Fibroblast of peridontal ligament (primary cell): ENCODE results near the gene CCDC61.
A peak's percentile ranks its signal among the peaks of the same experiment; 100 is the strongest.

ENCODE experiments used
- DNase-seq: peaks from one replicate; pipeline ENCODE4 v3.0.0-alpha.2; 2010; ENCODE audit errors: extremely low read depth

Gene CCDC61

DNA sequence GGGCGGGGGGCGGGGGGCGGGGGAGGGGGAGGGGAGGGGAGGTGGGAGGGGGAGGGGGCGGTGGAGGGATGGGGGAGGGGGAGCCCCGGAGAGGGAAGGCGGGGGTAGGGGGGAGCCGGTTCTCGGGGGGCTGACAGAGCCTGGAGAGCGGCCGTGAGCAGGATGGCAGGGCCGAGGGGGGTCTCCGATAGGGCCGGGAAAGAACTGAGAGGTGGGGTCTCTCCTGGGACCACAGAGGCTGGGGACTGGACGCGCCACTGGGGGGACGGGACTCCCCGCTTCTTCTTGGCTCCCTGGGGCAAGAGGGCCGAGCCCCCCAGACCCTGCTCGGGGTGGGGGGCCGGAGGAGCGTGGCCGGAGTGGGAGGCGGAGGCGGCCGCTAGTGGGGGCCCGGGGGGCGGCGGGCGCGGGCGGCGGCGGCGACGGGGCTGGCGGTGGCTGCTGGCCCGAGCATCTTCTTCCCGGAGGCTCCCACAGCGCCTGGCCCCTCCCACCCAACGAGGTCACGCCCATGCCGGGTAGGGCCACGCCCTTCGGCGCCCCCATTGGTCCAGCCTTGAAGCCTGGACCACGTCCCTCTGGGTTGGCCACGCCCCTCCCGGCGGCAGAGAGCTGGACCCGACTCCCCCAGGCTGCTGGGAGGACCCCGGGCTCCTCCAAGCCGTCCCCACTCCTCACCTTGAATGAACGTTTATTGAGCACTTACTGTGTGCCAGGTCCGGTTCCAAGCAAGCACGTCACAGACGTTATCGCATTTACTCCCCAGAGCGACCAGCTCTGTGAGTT, 21.5 kb upstream of the CCDC61 start, which contains the start of gene NOVA2:
Gene NOVA2, minus strand, starts transcription at position 313 of the 786 bp plus-strand sequence. CDS start 514 bp downstream, outside the sequence.
- DNase-seq, result no peak

DNA sequence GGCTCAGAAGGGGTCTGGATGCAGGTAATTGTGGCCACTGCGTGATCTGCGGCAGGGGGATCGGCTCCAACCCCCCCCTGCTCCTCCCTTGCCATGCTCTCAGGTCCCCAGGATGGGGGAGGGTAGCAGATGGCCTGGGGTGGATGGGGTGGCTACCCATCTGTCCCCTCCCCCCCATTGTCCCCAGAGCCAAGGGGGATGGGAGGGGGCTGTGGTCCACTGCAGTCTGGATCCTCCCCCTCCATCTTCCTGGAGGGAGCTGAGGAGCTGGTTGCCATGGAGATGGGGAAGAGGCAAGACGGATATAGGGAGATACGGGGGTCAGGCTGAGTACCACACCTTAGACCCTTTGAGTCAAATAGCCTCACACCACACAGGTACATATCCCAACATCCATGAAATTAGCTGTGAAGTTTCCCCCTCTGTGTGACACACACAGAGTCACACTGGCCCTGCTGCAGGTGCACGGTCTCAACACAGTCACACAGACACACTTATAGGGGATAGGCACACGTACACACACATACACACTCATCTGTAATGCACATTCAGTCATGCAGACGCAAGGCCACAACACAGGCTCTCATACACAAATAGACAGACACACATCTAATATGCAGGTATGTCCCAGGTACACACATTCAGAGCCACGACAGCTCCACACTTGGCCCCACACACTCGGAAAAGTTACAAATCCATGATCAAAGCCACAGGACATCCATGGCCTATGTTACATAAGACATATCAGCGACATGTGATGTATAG, 19.8 kb upstream of the CCDC61 start:
- no peak for DNase-seq

- peak; percentile 3 for DNase-seq
Measured at GRCh38 chr19:45976178-45976577, 19.1 kb upstream of the CCDC61 start.

DNA sequence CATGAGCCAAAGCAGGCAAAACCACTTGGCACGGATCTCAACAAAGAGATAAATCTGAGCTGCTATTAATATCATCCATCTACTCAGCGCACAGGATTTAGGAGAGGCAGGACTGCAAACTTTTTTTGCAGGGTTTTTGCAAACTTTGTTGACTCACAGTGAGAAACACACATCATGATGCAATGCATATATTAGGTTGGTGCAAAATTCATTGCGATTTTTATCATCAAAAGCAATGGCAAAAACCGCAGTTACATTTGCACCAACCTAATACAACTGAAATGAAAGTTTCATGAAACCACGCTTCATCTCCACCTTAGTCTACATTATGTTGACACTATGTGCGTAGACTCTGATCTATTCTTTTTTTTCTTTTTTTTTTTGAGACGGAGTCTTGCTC, 17.1 kb upstream of the CCDC61 start:
- DNase-seq, result no peak

- no peak for DNase-seq
Measured at GRCh38 chr19:45981350-45981749, 13.9 kb upstream of the CCDC61 start.

DNA sequence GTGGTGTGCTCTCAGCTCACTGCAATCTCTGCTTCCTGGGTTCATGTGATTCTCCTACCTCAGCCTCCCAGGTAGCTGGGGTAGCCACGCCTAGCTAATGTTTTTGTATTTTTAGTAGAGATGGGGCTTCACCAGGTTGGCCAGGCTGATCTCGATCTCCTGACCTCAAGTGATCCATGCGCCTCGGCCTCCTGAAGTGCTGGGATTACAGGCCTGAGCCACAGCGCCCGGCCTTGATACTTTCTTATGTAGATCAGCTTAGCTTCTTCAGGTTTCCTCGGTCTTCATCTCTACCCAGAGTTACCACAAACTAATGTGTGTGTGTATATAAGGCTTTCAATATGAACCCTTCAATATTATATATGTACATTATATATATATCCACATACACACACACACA, 9.9 kb upstream of the CCDC61 start:
- DNase-seq, result no peak

GRCh38 chr19:45990113-45990728, 5.0 kb upstream of the CCDC61 start:
- no peak for DNase-seq

GRCh38 chr19:45994456-45994997, 740 bp upstream of the CCDC61 start:
- no peak for DNase-seq

DNA sequence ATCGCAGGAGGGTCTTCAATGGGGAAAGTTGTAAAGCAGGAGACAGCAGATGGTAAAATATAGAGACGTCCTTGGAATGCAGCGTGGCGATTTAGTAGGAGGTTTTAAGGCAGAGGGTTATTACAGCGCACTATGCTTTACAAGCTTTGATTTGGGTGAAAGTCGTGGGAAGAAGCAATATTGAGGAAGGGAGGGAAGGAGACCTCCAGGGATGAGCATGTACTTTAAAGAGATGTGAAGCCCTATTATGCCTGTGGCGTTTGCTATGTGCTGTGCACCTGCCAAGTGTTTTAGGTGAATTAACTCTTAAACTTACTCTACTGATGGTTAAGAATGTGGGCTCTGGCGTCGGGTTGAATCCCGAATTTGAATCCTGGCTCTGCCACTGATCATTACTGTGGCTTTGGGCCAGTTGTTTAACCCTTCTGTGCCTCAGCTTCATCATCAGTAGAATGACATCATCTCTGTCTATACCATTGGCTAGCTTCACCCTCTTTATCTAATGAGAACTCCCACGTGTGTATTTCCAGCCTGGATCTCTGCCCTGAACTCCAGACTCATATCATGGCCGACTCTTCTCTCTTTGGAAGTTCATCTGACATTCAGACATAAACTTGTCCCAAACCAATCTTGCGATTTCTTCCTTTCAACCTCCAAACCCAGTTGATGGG, 583 bp downstream of the CCDC61 start:
- DNase-seq, result peak; percentile 26

DNA sequence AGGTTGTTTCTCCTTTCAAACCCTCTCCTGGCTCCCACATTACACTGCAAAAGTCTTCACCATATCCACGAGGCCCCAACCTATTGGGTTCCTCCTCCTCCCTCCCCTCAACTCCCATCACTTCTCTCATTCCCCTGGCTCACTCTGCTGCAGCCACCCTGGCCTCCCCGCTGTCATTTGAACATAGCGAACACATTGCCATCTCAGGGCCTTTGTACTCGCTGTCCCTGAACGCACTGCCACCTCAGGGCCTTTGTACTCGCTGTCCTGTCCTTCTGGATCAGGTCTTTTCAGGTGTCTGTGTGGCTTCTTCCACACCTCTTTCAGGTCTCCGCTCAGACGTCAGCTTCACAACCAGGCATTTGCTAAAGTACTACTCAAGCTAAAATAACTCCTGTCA, 1.7 kb downstream of the CCDC61 start:
- DNase-seq, result no peak

DNA sequence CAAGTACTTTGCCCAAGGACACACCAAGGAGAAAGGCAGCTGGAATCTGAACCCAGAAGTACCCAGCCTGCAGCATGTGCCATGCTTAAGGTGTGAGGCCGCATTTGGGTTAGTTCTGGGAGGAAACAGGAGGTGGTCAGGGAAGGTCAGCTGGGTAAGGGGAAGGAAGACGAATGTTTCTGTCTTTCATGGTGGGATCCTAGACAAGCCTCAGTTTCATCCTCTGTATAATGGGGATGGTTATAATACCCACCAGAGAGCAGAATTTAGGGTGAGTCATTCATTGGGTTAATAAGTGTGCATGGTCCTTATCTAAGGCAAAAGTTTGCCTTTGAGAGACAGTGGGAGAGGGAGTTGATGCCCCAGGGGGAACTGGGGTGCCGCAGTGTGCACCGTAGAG, 3.6 kb downstream of the CCDC61 start:
- DNase-seq, result no peak

- DNase-seq, result peak; percentile 10
Measured at GRCh38 chr19:45999653-46000121, 4.4 kb downstream of the CCDC61 start.

GRCh38 chr19:46000491-46001246, 5.4 kb downstream of the CCDC61 start:
- no peak for DNase-seq

GRCh38 chr19:46002678-46003275, 7.5 kb downstream of the CCDC61 start:
- no peak for DNase-seq

- DNase-seq, result no peak
Measured at GRCh38 chr19:46006411-46006810, 11.1 kb downstream of the CCDC61 start.

DNA sequence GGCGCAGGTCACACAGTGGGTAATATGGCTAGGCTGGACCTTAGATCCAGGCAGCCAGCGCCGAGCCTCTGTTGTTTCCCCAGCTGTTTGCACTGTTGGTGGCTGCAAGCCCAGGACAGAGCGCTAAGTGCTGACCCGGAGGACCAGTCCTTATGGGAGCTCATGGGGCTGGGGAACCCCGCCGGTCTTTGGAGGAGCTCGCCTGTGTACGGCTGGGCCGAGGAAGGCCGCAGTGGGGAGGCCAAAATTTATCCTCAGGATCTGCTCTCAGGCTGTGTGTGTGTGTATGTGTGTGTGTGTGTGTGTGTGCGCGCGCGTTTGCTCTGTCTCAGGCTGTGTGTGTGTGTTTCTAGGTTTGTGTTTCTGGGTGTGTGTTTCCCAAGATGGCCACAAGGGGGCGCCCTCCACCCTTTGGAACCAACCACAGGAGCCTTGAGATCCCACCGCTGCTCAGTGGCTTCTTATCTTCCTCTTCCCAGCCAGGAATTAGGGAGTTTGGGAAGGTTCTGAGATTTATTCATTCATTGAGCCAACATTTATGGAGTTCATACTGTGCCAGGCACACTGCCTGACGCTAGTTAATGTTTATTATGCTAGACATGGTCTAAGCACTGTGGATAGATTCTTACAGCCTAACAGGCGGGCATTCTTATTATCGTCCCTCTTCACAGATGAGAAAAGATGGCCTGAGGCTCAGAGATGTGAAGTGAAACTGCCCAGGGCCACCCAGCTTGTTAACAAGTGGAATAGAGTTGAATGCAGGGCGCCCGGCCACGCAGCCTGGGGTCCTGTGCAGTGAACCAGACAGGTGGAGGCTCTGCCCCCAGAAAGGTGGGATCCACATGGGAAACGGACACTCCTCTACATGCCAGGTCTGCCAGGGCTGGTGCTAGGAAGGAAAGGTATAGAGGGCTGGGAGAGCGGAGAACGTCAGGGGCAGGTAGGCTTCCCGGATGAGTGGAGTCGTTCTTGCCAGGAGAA, 14.6 kb downstream of the CCDC61 start:
- DNase-seq, result peak; percentile 65

DNA sequence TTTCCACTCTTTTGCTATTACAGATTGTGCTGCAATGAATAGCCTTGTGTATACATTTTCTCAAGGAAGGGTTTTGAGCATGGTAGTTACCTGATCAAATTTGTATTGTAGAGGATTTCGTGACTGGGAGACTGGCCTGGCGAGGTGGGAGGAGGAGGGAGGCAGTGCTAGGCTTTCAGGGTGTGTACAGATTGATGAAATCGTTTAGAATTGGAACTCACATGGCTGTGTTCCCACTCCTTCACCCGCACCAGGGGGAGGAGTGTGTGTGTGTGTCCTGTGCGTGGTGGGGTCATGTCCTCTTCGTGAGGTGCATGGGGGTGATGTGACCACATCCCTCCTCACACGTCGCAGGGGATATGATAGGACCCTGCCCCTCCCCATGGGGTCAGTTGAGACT, 19.3 kb downstream of the CCDC61 start:
- DNase-seq, result no peak

- DNase-seq, result no peak
Measured at GRCh38 chr19:46014941-46015686, 19.8 kb downstream of the CCDC61 start.
